GM18870 (cell line): Measurements from ENCODE around the gene GPRC5C.
"Not testable (repeated sequence)": the region's sequence is repeated elsewhere in the genome, so short reads cannot be mapped to it uniquely, and the experiment has no call there.

ENCODE experiments used
- ATAC-seq: cut with Tn5 transposase; IDR thresholded peaks from one replicate; pipeline ENCODE4 v1.9.1; 2021; ENCODE audit warnings: moderate library complexity; ENCODE audit not compliant: unreplicated experiment

GPRC5C gene

DNA sequence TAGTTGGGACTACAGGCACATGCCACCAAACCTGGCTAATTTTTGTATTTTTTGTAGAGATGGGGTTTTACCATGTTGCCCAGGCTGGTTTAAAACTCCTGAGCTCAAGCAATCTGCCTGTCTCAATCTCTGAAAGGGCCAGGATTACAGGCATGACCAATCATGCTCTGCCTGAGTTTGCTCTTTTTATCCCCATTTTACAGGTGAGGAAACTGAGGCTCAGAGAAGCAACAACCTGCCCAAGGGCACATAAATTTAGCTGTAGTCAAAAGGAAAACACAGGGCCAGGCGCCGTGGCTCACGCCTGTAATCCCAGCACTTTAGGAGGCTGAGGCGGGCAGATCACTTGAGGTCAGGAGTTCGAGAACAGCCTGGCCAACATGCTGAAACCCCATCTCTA, 26.6 kb upstream of the GPRC5C start:
- ATAC-seq = not testable (repeated sequence)

- no peak for ATAC-seq
Observed at GRCh38 chr17:74407384-74407783, 24.5 kb upstream of the GPRC5C start.

DNA sequence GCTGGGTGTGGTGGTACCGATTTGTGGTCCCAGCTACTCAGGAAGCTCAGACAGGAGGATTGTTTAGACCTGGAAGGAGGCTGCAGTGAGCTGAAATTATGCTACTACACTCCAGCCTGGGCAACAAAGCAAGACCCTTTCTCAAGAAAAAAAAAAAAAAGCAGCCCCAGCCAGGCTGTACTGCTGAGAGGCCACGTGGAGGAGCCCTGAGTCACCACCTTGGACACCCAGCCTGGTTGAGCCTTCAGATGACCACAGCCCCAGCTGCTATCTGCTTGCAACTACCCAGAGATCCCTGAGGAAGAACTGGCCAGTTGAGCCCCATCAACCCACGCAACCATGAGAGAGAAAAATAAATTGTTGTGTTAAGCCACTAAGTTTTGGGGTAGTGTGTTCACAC, 23.6 kb upstream of the GPRC5C start:
- no peak for ATAC-seq

GRCh38 chr17:74408815-74409214, 23.1 kb upstream of the GPRC5C start:
- no peak for ATAC-seq

- ATAC-seq = no peak
Observed at GRCh38 chr17:74410001-74410443, 21.9 kb upstream of the GPRC5C start.

DNA sequence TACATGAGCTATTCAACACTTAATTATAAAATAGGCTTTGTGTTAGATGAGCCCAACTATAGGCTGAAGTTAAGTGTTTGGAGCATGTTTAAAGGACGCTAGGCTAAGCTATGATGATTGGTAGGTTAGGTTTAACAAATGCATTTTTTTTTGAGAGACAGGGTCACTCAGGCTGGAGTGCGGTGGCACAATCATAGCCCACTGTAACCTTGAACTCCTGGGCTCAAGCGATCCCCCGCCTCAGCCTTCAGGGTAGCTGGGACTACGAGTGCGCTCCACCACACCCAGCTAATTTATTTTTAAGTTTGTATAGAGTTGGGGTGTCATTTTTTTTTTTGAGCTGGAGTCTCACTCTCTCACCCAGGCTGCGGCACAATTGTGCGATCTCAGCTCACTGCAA, 19.3 kb upstream of the GPRC5C start:
- no peak for ATAC-seq

- no peak for ATAC-seq
Observed at GRCh38 chr17:74413491-74413890, 18.4 kb upstream of the GPRC5C start.

DNA sequence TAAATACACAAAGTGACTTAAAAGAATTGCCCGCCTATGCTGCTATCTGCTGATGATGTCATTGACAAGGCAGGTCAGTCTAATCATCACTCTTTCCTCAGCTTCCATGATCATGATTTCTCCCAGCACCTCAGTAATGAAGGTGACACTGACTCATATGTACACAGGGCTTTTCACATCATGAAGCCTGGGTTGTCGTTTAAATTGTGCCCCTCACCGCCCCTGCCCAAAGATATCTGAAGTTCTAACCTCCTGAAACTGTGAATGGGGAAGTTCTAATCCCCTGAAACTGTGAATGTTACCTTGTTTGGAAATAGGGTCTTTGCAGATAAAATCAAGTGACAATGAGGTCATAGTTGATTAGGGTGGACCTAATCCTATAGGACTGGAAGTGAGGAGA, 17.4 kb upstream of the GPRC5C start:
- no peak for ATAC-seq

- no peak for ATAC-seq
Observed at GRCh38 chr17:74415608-74416396, 16.1 kb upstream of the GPRC5C start.

- ATAC-seq = no peak
Observed at GRCh38 chr17:74417178-74418045, 14.5 kb upstream of the GPRC5C start.

- ATAC-seq = no peak
Observed at GRCh38 chr17:74419928-74420411, 11.9 kb upstream of the GPRC5C start.

- ATAC-seq = no peak
Observed at GRCh38 chr17:74424117-74424516, 7.8 kb upstream of the GPRC5C start.

- no peak for ATAC-seq
Observed at GRCh38 chr17:74424657-74425056, 7.2 kb upstream of the GPRC5C start.

GRCh38 chr17:74426551-74427047, 5.3 kb upstream of the GPRC5C start:
- ATAC-seq = no peak

GRCh38 chr17:74427048-74427762, 4.7 kb upstream of the GPRC5C start:
- ATAC-seq = no peak

- ATAC-seq = no peak
Observed at GRCh38 chr17:74427763-74428153, 4.1 kb upstream of the GPRC5C start.

- ATAC-seq = peak; percentile 22
Observed at GRCh38 chr17:74429604-74430384, 2.1 kb upstream of the GPRC5C start.

DNA sequence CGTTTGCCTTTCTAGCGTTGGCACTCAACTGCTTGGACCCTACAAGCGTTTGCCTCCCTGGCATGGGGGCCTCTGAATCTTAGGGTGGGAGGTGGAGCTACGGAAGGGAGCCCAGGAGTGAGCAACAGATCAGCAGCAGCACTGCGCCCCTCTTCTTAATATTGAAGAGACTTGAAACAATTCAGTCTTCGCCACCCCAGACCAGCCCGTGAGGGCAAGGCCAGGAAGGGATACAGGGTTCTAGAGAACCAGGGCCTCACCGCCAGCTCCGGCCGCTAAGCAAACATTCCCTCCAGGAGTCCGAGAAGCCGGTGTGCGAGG, 1.5 kb upstream of the GPRC5C start:
- ATAC-seq = no peak

GRCh38 chr17:74430706-74431567, 951 bp upstream of the GPRC5C start:
- peak; percentile 42 for ATAC-seq

DNA sequence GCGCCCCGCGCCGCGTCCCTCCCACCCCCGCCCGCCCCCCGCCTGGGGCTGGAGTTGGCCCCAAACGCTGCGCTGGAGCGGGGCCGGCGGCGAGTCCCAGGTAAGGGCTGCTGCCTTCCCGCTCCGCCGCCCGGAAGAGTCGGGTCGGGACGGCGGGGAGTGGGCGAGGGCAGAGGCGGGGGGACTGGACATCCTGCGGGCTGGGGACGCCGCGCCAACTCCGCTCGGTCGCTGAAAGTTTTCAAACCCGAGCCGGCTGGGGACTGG, 469 bp downstream of the GPRC5C start:
- no peak for ATAC-seq
